BLaER1 treated with 17β-estradiol and CSF1 and Interleukin-3, amounts not matched to agents 10 nM and 100 nM (cell line): Measurements from ENCODE around the gene NT5C3A.

Experiments used
- H3K27ac ChIP-seq, 11 experiments: shearing (Covaris generic); formaldehyde crosslinking; 2 replicates each; pipeline ENCODE4 v1.8.1; 2022
- H3K27me3 ChIP-seq, 11 experiments: shearing (Covaris generic); formaldehyde crosslinking; 2 replicates each; pipeline ENCODE4 v1.8.1; 2022
- H3K36me3 ChIP-seq, 11 experiments: shearing (Covaris generic); formaldehyde crosslinking; 2 replicates each; pipeline ENCODE4 v1.8.1; 2022
- H3K4me1 ChIP-seq, 10 experiments: shearing (Covaris generic); formaldehyde crosslinking; 2 replicates each; pipeline ENCODE4 v1.8.1; 2022
- H3K4me2 ChIP-seq, 11 experiments: shearing (Covaris generic); formaldehyde crosslinking; 2 replicates each; pipeline ENCODE4 v1.8.1; 2022
- H3K4me3 ChIP-seq, 10 experiments: shearing (Covaris generic); formaldehyde crosslinking; 2 replicates each; pipeline ENCODE4 v1.8.1; 2022
- H3K9ac ChIP-seq, 11 experiments: shearing (Covaris generic); formaldehyde crosslinking; 2 replicates each; pipeline ENCODE4 v1.8.1; 2022
- H3K9me3 ChIP-seq, 11 experiments: shearing (Covaris generic); formaldehyde crosslinking; replicated peaks in 1 of 11; 2 replicates each; pipeline ENCODE4 v1.8.1; 2022
- H4K20me1 ChIP-seq, 11 experiments: shearing (Covaris generic); formaldehyde crosslinking; 2 replicates each; pipeline ENCODE4 v1.8.1; 2022
- Cebpa-rat ChIP-seq, 11 experiments: shearing (Covaris generic); IDR thresholded peaks; 2 replicates each; pipeline ENCODE4 v1.8.1; 2022

Gene NT5C3A

DNA sequence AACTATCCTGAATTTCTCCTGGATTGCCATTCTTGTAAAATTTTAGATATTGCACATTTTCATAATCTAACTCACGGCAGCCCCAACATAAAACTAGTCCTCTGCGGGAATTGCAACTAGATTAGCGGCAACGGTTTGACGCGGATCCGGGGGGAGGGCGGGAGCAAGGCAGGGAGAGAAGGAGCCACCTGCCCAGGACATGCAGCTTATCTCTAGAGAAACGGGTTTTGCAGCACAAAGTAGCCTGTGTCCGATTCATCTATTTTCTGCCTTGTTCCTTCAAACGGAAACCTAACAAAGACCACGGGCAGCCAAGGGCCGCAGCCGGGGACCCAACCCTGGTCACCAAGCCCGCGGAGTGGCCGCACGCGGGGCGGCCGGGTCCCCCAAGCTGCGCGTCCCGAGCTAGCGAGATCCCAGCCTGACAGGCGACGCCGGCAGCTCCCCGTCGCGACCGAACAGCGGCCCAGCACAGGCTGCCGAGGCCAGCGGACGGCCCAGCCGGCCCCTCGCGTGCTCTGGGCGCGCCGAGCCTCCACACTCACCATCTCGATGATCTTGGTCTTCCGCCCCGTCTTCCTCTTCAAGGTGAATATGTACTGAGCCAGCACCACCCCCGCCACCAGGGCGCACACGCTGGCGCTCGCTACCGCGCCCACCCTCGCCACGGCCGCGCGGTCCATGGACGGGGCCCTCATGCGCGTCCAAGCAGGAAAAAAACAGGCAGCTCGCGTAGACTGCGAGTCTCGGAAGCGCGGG lies at the start of gene NT5C3A:
Gene NT5C3A, minus strand, starts transcription at position 754 of the 759 bp plus-strand sequence. Its CDS starts 71 bp downstream, at position 683.
- Histone ChIP-seq H3K9me3 (peaks cover 13 to 23% (median 18%) of the 10 kb centered on the region in 11 experiments), H3K4me3 (peak within 1 kb of the TSS; percentile 74 to 99 (median 90)), H3K4me1 (peaks cover 19 to 41% (median 24%) of the 10 kb centered on the region in 10 experiments), H3K9ac (peak within 1 kb of the TSS; percentile 89 to 96 (median 92)), H3K4me2 (peak within 1 kb of the TSS; percentile 87 to 99 (median 94)), H3K36me3 (peaks cover 0 to 35% (median 16%) of the 10 kb centered on the region in 11 experiments; a peak in 16 of 22 replicates), H4K20me1 (peaks cover 25 to 51% (median 46%) of the 10 kb centered on the region in 11 experiments; a peak in 21 of 22 replicates), H3K27ac (peak within 1 kb of the TSS; percentile 84 to 94 (median 89)), H3K27me3 (no peaks in the 10 kb centered on the region)
- TF ChIP-seq Cebpa-rat (IDR thresholded peaks at IDR 0.05), result no peak

DNA sequence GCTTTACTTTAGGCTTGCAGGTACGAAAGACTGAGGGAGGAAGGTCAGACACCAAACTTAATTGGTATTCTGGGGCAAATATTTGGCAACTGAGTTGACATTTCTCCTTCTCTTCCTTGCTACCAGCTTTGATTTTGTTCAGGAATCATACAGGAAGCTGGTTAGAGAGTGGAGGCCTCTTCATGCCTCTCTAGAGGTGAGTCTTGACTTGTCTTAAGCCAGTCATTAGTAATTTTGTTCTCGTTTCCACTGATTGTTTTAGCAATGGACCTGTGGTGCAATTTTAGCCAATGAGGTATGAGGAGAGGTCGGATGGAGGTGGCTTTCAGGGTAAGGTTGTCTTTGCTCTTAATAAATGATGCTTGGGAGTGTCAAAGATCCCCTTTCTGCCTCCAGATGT lies 49.0 kb upstream of the NT5C3A start:
- TF ChIP-seq Cebpa-rat (IDR thresholded peaks at IDR 0.05), result no peak
- Histone ChIP-seq H3K4me2 (no peak overlapping the region), H3K36me3 (0 out of 22 replicates have a peak, but pooled peaks cover 0 to under 1% (median 0%) of the 10 kb centered on the region in 11 experiments)

DNA sequence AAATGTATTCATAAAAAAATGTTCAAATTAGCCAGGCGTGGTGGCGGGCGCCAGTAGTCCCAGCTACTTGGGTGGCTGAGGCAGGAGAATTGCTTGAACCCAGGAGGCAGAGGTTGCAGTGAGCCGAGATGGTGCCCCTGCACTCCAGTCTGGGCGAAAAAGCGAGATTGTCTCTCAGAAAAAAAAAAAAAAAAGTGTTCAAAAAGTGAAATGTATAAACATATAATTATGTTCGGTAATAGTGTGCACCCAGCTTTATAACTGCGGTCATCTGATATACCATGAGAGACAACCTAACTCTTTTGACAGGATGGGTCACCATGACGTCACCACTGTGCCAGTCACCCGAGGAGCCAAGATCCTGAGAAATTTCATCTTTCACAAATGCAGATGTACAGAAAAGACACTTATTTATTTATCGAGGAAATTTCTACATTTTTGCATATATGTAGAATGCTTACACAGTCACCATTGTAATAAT lies 47.2 kb upstream of the NT5C3A start:
- peak overlapping the region; percentile 81 to 100 (median 98) for H3K4me3 ChIP-seq
- peak overlapping the region in 10 of 11 experiments; percentile 74 to 95 (median 92); a peak in 13 of 22 replicates for H3K27ac ChIP-seq
- H3K4me1 ChIP-seq, result peaks cover 14 to 28% (median 22%) of the 10 kb centered on the region in 10 experiments

More for the DNA sequence above, 49.0 kb upstream of the NT5C3A start:
- Histone ChIP-seq H3K4me3 (no peak overlapping the region), H3K4me1 (peaks cover 14 to 26% (median 21%) of the 10 kb centered on the region in 10 experiments), H3K9me3 (no peaks in the 10 kb centered on the region), H3K27me3 (no peaks in the 10 kb centered on the region), H3K9ac (no peak overlapping the region), H4K20me1 (peaks cover 11 to 23% (median 19%) of the 10 kb centered on the region in 11 experiments; a peak in 21 of 22 replicates), H3K27ac (no peak overlapping the region)

DNA sequence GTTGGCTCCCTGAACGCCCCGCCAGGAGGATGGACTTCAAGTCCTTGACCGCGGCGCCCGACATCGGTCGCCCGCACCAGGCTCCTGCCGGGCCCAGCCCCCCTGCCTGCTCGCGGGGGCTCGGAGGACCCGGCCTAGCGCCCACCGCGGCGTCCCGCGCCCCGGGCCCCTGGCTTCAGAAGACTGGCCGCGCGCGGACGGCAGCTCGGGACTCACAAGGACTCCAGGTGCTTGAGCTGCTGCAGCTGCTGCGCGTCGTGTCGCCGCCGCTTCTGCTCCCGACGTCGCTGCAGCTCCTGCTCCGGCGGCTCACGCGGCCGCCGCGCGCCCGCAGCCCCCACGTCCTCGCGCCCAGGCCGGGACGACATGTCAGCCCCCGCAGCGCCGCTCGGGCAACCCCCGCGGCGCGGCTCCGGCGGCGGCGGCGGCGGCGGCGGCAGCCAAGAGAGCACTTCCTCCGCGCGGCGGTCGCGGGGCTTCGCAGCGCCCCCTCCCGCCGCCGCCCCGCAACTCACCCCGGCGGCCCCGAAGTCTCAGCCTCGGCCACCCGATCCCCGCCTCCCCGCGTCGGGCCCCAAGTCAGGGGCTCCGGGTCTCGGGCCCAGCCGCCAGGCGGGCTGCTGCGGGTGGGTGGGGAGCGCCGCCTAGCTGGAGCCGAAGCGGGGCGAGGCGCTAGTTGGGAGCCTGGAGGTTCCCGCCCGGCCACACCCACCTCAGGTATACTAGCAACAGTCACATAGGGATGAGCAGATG lies 46.6 kb upstream of the NT5C3A start, which contains the start of gene RP9:
Gene RP9, minus strand, starts transcription at position 400 of the 753 bp plus-strand sequence. Its CDS starts 32 bp downstream, at position 368.
- Histone ChIP-seq H3K4me1 (peaks cover 14 to 28% (median 22%) of the 10 kb centered on the region in 10 experiments), H3K9ac (peak within 1 kb of the TSS; percentile 85 to 99 (median 94)), H3K4me3 (peak within 1 kb of the TSS; percentile 81 to 100 (median 98)), H3K27ac (peak within 1 kb of the TSS; percentile 62 to 95 (median 90)), H3K9me3 (no peaks in the 10 kb centered on the region), H3K4me2 (peak within 1 kb of the TSS; percentile 85 to 95 (median 91)), H4K20me1 (peaks cover 28 to 48% (median 43%) of the 10 kb centered on the region in 11 experiments; a peak in 21 of 22 replicates), H3K36me3 (peaks cover 0 to 25% (median 9%) of the 10 kb centered on the region in 11 experiments; a peak in 11 of 22 replicates), H3K27me3 (no peaks in the 10 kb centered on the region)
- TF ChIP-seq Cebpa-rat (IDR thresholded peaks at IDR 0.05), result no peak

More for the DNA sequence above, 47.2 kb upstream of the NT5C3A start:
- H4K20me1 ChIP-seq, result peaks cover 22 to 41% (median 37%) of the 10 kb centered on the region in 11 experiments; a peak in 21 of 22 replicates
- TF ChIP-seq Cebpa-rat (IDR thresholded peaks at IDR 0.05), result no peak
- peak overlapping the region; percentile 85 to 95 (median 89) for H3K4me2 ChIP-seq
- no peaks in the 10 kb centered on the region for H3K9me3 ChIP-seq
- no peaks in the 10 kb centered on the region for H3K27me3 ChIP-seq
- peak overlapping the region; percentile 85 to 99 (median 94) for H3K9ac ChIP-seq
- H3K36me3 ChIP-seq, result peaks cover 0 to 19% (median 5%) of the 10 kb centered on the region in 11 experiments; a peak in 11 of 22 replicates

DNA sequence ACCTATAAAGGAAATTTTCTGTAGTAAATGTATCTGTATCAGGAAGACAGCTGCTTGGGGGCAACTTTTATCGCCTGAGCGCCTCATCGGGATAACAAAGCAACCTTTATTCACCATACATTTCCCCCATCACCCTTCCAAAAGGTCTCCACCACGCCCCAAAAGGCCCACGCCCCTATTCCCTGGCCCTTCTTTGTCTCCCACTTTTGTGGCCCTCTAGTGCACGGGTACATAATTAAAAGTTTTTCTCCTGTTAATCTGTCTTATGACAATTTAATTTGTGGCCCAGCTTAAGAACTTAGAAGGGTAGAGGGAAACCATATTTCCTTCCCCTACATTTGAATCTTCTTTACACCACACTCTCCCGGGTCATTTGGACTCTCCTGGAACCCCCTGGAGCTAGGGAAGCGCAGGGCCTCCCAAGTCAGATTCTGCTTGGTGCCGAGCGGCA lies 46.0 kb upstream of the NT5C3A start:
- peaks cover 30 to 53% (median 48%) of the 10 kb centered on the region in 11 experiments; a peak in 21 of 22 replicates for H4K20me1 ChIP-seq
- no peak for TF ChIP-seq Cebpa-rat (IDR thresholded peaks at IDR 0.05)
- H3K27ac ChIP-seq, result peak overlapping the region; percentile 62 to 95 (median 90)
- peaks cover 3 to 31% (median 13%) of the 10 kb centered on the region in 11 experiments for H3K36me3 ChIP-seq
- no peaks in the 10 kb centered on the region for H3K9me3 ChIP-seq
- H3K4me2 ChIP-seq, result peak overlapping the region; percentile 85 to 95 (median 91)
- peak overlapping the region; percentile 85 to 99 (median 94) for H3K9ac ChIP-seq
- H3K4me3 ChIP-seq, result peak overlapping the region; percentile 81 to 100 (median 98)
- H3K27me3 ChIP-seq, result no peaks in the 10 kb centered on the region
- H3K4me1 ChIP-seq, result peaks cover 14 to 28% (median 22%) of the 10 kb centered on the region in 10 experiments

DNA sequence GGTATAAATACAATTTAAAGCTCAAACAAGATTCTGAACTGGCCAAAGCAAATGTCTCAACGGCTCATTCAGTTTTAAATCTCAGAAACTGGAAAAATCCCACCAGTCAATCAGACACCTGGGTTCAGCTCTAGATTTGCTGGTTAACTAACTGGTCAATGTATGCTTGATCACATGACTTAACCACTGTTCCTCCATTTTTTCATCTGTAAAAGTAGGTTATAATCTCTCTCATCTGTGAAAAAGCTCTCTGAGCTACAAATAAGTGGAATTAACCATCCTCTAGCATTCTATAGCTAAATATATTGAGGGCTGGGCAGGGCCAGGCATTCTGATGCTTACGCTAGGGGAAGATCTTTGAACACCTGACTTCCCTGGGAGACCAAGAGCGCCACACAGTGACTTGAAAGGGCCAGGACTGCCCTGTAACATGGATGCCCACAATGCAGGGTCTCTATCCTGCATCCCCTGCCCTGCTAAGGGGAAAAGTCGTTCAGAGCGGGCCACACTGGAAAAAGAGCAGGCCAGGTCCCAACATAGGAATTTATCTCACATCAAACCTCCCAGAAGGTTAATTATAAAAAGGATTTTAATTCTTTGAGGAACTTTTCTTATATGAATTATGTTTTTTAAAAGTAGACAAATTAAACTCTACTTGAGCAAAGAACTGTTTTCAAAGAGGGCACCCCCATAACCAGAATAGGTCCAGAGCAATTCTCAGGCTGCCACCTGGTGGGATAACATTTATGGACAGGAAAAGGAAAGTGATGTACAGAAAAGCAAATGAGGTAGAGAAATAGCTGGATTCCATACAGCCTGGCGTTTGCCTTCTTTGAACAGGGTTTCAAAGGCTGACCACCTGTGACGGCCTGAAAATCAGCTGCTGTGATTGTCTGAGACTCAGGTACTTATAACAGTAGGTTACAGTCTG lies 44.8 kb upstream of the NT5C3A start:
- no peak for TF ChIP-seq Cebpa-rat (IDR thresholded peaks at IDR 0.05)
- peaks cover 14 to 43% (median 25%) of the 10 kb centered on the region in 11 experiments for H3K36me3 ChIP-seq
- peak overlapping the region; percentile 81 to 100 (median 98); a peak in 18 of 20 replicates for H3K4me3 ChIP-seq
- H3K9ac ChIP-seq, result peak overlapping the region; percentile 85 to 99 (median 94)
- H3K9me3 ChIP-seq, result no peaks in the 10 kb centered on the region
- peaks cover 14 to 28% (median 22%) of the 10 kb centered on the region in 10 experiments for H3K4me1 ChIP-seq
- peaks cover 35 to 65% (median 60%) of the 10 kb centered on the region in 11 experiments; a peak in 21 of 22 replicates for H4K20me1 ChIP-seq
- H3K4me2 ChIP-seq, result peak overlapping the region; percentile 85 to 95 (median 91)
- peak overlapping the region in 2 of 11 experiments; percentile 90 to 93; a peak in 2 of 22 replicates for H3K27ac ChIP-seq
- H3K27me3 ChIP-seq, result no peaks in the 10 kb centered on the region

DNA sequence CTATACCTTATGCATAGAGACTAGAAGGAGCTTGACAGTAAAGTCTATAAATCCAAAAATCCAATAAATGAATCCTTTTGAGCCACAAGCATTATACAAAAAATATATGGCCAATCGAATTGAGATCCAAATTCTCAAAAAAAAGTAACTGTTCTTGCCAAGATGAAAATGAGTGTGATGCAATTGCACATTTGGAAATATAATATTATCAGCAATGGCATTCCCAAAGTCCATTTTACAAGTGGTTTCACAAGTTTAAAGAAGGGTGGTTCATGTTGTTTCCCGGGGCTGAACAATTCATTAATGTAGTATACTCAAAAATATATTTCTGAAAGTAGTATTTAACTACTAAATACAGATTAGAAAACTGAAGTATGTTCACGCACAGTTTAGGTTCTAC lies 39.3 kb upstream of the NT5C3A start:
- H3K36me3 ChIP-seq, result peaks cover 67 to 98% (median 80%) of the 10 kb centered on the region in 11 experiments
- peaks cover 0 to 15% (median 6%) of the 10 kb centered on the region in 10 experiments; a peak in 16 of 20 replicates for H3K4me1 ChIP-seq
- H3K27me3 ChIP-seq, result no peaks in the 10 kb centered on the region
- H3K9ac ChIP-seq, result no peak overlapping the region
- H3K4me2 ChIP-seq, result no peak overlapping the region
- H3K27ac ChIP-seq, result no peak overlapping the region
- H3K4me3 ChIP-seq, result no peak overlapping the region
- H3K9me3 ChIP-seq, result no peaks in the 10 kb centered on the region
- no peak for TF ChIP-seq Cebpa-rat (IDR thresholded peaks at IDR 0.05)
- H4K20me1 ChIP-seq, result peaks cover 30 to 89% (median 67%) of the 10 kb centered on the region in 11 experiments; a peak in 21 of 22 replicates
